C4-2B (cell line): ENCODE data around the gene AGAP1.

Source experiments
- CTCF ChIP-seq: fragments of 450-650 bp; conservative IDR thresholded peaks from 2 replicates; pipeline ENCODE4 v1.5.1; 2017; ENCODE audit warnings: mild to moderate bottlenecking
- ZFX ChIP-seq: fragments of 450-650 bp; IDR thresholded peaks from 2 replicates; pipeline ENCODE4 v1.6.1; 2017

- TF ChIP-seq CTCF (no peak), ZFX (no peak)
Measured at GRCh38 chr2:235721625-235722024, 227.8 kb downstream of the AGAP1 start.
